Measurements from ENCODE around the gene HCAR3. TPM values are rescaled to one million over a fixed set of nuclear protein-coding genes. Genes with fewer than 3 reads are reported as not detected.
"Not testable (repeated sequence)": the region's sequence is repeated elsewhere in the genome, so short reads cannot be mapped to it uniquely, and the experiment has no call there.

The HCAR3 gene
- total and polyA plus RNA-seq, 2 donors (not counting 1 experiment from before 2014, with no cell fraction given) = under 0.01 TPM; not detected in 1

DNA sequence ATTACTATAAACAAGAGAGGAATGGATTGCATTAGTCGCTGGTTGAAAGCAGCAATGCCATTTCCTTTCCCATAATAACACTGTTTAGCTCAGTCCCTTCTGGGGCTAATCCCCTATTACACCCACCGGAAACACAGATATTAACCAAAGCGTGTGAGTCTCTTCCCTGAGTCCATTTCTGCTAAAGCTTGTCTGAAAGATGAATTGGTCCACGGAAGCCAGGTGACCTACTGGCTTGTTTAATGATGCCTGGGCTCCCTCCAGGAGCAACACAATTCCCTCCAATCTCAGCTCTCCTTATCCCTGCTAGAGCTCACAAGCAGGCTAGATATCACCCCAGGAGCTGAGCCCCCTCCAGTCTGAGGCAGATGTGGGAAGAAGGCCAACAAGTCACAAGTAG is 15.1 kb downstream of the HCAR3 start:
- not testable (repeated sequence) for DNase-seq (ENCODE audit: low read depth in 2 of 2); H3K4me2 ChIP-seq (ENCODE audit: extremely low read depth, insufficient read depth, low read length); H3K9me3 ChIP-seq (ENCODE audit: control insufficient read depth, insufficient read depth, low read depth, low read length); H3K36me3 ChIP-seq (ENCODE audit: control insufficient read depth, insufficient read depth, low read length); H3K27ac ChIP-seq (ENCODE audit: insufficient read depth, low read length); H3K4me1 ChIP-seq (ENCODE audit: control insufficient read depth, extremely low read depth, insufficient read depth, low read length); H3K4me3 ChIP-seq (replicated peaks in 1 of 4; ENCODE audit: control extremely low read depth in 1 of 4, insufficient read depth in 1 of 4, low read depth in 3 of 4, low read length in 4 of 4); H3K9ac ChIP-seq (ENCODE audit: insufficient read depth, low read length); H2AFZ ChIP-seq (ENCODE audit: low read length); H3K79me2 ChIP-seq (ENCODE audit: control insufficient read depth, insufficient read depth, low read length); H4K20me1 ChIP-seq (ENCODE audit: control insufficient read depth, extremely low read depth, insufficient read depth, low read length); H3K27me3 ChIP-seq (ENCODE audit: control insufficient read depth, insufficient read depth, low read length)

DNA sequence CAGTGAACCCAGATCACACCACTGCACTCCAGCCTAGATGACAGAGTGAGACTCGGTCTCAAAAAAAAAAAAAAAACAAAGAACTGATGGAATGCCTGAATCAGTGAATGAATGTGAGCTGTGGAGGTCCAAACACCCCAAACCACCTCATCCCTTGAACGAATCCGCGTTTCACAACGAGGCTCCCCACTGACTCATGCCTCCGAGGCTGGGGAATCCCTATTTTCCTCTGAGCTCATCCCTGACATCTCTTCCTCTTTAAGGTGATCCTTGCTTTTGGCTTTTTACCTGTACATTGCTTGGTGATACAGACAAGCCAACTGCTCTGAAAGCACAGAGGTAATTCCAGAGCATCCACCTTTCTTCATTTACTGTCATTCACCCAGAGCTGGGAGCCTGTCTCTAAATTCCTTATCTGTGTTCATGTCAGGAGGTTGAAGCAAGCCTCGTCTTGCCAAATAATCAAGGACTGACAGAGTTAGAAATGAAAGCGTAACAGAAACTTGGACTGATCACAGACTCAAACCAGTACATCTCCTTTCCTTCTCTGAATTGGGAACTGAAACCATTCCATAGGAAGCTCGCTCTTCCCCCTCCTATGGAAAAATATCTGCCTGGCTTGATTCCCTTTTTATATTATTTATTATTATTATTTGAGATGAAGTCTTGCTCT is 16.4 kb downstream of the HCAR3 start:
- H3K9ac ChIP-seq (ENCODE audit: insufficient read depth, low read length); H3K4me2 ChIP-seq (ENCODE audit: extremely low read depth, insufficient read depth, low read length); H3K4me1 ChIP-seq (ENCODE audit: control insufficient read depth, extremely low read depth, insufficient read depth, low read length); H3K27ac ChIP-seq (ENCODE audit: insufficient read depth, low read length); H2AFZ ChIP-seq (ENCODE audit: low read length); H3K9me3 ChIP-seq (ENCODE audit: control insufficient read depth, insufficient read depth, low read depth, low read length); H3K27me3 ChIP-seq (ENCODE audit: control insufficient read depth, insufficient read depth, low read length); DNase-seq (ENCODE audit: low read depth in 2 of 2); H3K79me2 ChIP-seq (ENCODE audit: control insufficient read depth, insufficient read depth, low read length); H3K4me3 ChIP-seq (replicated peaks in 1 of 4; ENCODE audit: control extremely low read depth in 1 of 4, insufficient read depth in 1 of 4, low read depth in 3 of 4, low read length in 4 of 4); H3K36me3 ChIP-seq (ENCODE audit: control insufficient read depth, insufficient read depth, low read length); H4K20me1 ChIP-seq (ENCODE audit: control insufficient read depth, extremely low read depth, insufficient read depth, low read length): not testable (repeated sequence)

DNA sequence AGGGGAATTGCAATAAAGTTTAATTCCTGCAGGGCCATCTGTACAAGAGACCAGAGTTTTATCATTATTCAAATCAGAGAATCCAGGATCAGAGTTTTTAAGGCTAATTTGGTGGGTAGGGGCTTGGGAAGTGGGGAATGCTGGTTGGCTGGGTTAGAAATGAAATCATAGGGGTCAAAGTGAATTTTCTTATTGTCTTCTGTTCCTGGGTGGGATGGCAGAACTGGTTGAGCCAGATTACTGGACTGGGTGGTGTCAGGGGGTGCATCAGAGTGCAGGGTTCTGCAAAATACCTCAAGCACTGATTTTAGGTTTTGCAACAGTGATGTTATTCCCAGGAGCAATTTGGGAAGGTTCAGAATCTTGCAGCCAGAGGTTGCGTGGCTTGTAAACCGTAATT is 19.7 kb downstream of the HCAR3 start:
- H3K36me3 ChIP-seq (ENCODE audit: control insufficient read depth, insufficient read depth, low read length); H3K9me3 ChIP-seq (ENCODE audit: control insufficient read depth, insufficient read depth, low read depth, low read length); H3K4me1 ChIP-seq (ENCODE audit: control insufficient read depth, extremely low read depth, insufficient read depth, low read length); H3K4me3 ChIP-seq (replicated peaks in 1 of 4; ENCODE audit: control extremely low read depth in 1 of 4, insufficient read depth in 1 of 4, low read depth in 3 of 4, low read length in 4 of 4); H3K4me2 ChIP-seq (ENCODE audit: extremely low read depth, insufficient read depth, low read length); H3K79me2 ChIP-seq (ENCODE audit: control insufficient read depth, insufficient read depth, low read length); H2AFZ ChIP-seq (ENCODE audit: low read length); DNase-seq (ENCODE audit: low read depth in 2 of 2); H3K9ac ChIP-seq (ENCODE audit: insufficient read depth, low read length); H3K27ac ChIP-seq (ENCODE audit: insufficient read depth, low read length); H4K20me1 ChIP-seq (ENCODE audit: control insufficient read depth, extremely low read depth, insufficient read depth, low read length); H3K27me3 ChIP-seq (ENCODE audit: control insufficient read depth, insufficient read depth, low read length): not testable (repeated sequence)

DNA sequence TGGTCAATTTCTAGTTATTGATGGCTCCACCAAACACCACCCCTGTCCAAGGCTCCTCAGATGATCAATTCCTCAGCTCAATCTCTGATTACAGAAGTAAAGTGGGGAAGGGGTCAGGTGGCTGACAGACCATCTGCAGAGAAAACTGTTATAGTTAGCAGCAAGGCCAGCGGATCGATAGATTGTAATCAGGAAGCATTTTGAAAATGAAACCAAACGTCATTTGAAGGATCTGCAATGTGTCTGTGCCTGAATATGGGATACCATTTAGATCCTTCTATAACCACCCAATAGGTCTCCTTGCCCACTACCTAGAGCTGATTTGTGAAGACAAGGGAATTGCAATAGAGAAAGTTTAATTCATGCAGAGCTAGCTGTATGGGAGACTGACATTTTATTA is 25.0 kb downstream of the HCAR3 start:
- DNase-seq (ENCODE audit: low read depth in 2 of 2) = no peak
- Histone ChIP-seq H3K79me2 (ENCODE audit: control insufficient read depth, insufficient read depth, low read length) (no peaks in the 10 kb centered on the region), H4K20me1 (ENCODE audit: control insufficient read depth, extremely low read depth, insufficient read depth, low read length) (no peaks in the 10 kb centered on the region), H3K27ac (ENCODE audit: insufficient read depth, low read length) (no peak overlapping the region), H3K9me3 (ENCODE audit: control insufficient read depth, insufficient read depth, low read depth, low read length) (no peaks in the 10 kb centered on the region), H3K36me3 (ENCODE audit: control insufficient read depth, insufficient read depth, low read length) (no peaks in the 10 kb centered on the region), H3K4me1 (ENCODE audit: control insufficient read depth, extremely low read depth, insufficient read depth, low read length) (no peaks in the 10 kb centered on the region), H3K4me3 (replicated peaks in 1 of 4; ENCODE audit: control extremely low read depth in 1 of 4, insufficient read depth in 1 of 4, low read depth in 3 of 4, low read length in 4 of 4) (no peak overlapping the region), H3K27me3 (ENCODE audit: control insufficient read depth, insufficient read depth, low read length) (no peaks in the 10 kb centered on the region), H3K9ac (ENCODE audit: insufficient read depth, low read length) (no peak overlapping the region), H3K4me2 (ENCODE audit: extremely low read depth, insufficient read depth, low read length) (no peak overlapping the region), H2AFZ (ENCODE audit: low read length) (no peak overlapping the region)
- TF ChIP-seq, protein P1, sequence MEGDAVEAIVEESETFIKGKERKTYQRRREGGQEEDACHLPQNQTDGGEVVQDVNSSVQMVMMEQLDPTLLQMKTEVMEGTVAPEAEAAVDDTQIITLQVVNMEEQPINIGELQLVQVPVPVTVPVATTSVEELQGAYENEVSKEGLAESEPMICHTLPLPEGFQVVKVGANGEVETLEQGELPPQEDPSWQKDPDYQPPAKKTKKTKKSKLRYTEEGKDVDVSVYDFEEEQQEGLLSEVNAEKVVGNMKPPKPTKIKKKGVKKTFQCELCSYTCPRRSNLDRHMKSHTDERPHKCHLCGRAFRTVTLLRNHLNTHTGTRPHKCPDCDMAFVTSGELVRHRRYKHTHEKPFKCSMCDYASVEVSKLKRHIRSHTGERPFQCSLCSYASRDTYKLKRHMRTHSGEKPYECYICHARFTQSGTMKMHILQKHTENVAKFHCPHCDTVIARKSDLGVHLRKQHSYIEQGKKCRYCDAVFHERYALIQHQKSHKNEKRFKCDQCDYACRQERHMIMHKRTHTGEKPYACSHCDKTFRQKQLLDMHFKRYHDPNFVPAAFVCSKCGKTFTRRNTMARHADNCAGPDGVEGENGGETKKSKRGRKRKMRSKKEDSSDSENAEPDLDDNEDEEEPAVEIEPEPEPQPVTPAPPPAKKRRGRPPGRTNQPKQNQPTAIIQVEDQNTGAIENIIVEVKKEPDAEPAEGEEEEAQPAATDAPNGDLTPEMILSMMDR (conservative IDR thresholded peaks at IDR 0.05 in 1 of 2, IDR thresholded peaks at IDR 0.05 in 1 of 2; ENCODE audit: low read depth in 1 of 2, low read length in 2 of 2) = no peak
- no peak for TF ChIP-seq EZH2 (IDR thresholded peaks at IDR 0.05; ENCODE audit: low read length, missing control alignments)
